Measurements from ENCODE around the gene TMEM62.

The TMEM62 gene

GRCh38 chr15:43105077-43105736, 28.2 kb upstream of the TMEM62 start:
- peak overlapping the region; percentile 53 for H3K4me3 ChIP-seq (ENCODE audit: low read depth, low read length)
- no peak for TF ChIP-seq CTCF (IDR thresholded peaks at IDR 0.05; ENCODE audit: borderline replicate concordance, insufficient read depth, low read depth, low read length)

- no peak for TF ChIP-seq CTCF (IDR thresholded peaks at IDR 0.05; ENCODE audit: borderline replicate concordance, insufficient read depth, low read depth, low read length)
- H3K4me3 ChIP-seq (ENCODE audit: low read depth, low read length) = peak within 1 kb of the TSS; percentile 53
These were observed 27.5 kb upstream of the TMEM62 start, which contains the start of gene UBR1 for GRCh38 chr15:43105778-43106485. Gene UBR1 (minus strand): TSS chr15:43106038. CDS start chr15:43106022, 16 bp downstream.

GRCh38 chr15:43106486-43106829, 26.9 kb upstream of the TMEM62 start:
- TF ChIP-seq CTCF (IDR thresholded peaks at IDR 0.05; ENCODE audit: borderline replicate concordance, insufficient read depth, low read depth, low read length) = no peak
- peak overlapping the region; percentile 53 for H3K4me3 ChIP-seq (ENCODE audit: low read depth, low read length)

- no peak for TF ChIP-seq CTCF (IDR thresholded peaks at IDR 0.05; ENCODE audit: borderline replicate concordance, insufficient read depth, low read depth, low read length)
- H3K4me3 ChIP-seq (ENCODE audit: low read depth, low read length) = no peak overlapping the region
These were observed 25.6 kb upstream of the TMEM62 start for GRCh38 chr15:43107751-43108150.

GRCh38 chr15:43111354-43111753, 22.0 kb upstream of the TMEM62 start:
- no peak for TF ChIP-seq CTCF (IDR thresholded peaks at IDR 0.05; ENCODE audit: borderline replicate concordance, insufficient read depth, low read depth, low read length)
- no peak overlapping the region for H3K4me3 ChIP-seq (ENCODE audit: low read depth, low read length)

GRCh38 chr15:43118286-43118685, 15.1 kb upstream of the TMEM62 start:
- H3K4me3 ChIP-seq (ENCODE audit: low read depth, low read length) = no peak overlapping the region
- no peak for TF ChIP-seq CTCF (IDR thresholded peaks at IDR 0.05; ENCODE audit: borderline replicate concordance, insufficient read depth, low read depth, low read length)

GRCh38 chr15:43118829-43119228, 14.6 kb upstream of the TMEM62 start:
- TF ChIP-seq CTCF (IDR thresholded peaks at IDR 0.05; ENCODE audit: borderline replicate concordance, insufficient read depth, low read depth, low read length) = no peak
- no peak overlapping the region for H3K4me3 ChIP-seq (ENCODE audit: low read depth, low read length)

Data from GM12875 (cell line).